GM21723 (cell line): ENCODE results near the gene NUP98.
A peak's percentile ranks its signal among the peaks of the same experiment; 100 is the strongest.
"Not testable (repeated sequence)": the region's sequence is repeated elsewhere in the genome, so short reads cannot be mapped to it uniquely, and the experiment has no call there.

Source experiments
- ATAC-seq: cut with Tn5 transposase; IDR thresholded peaks from one replicate; pipeline ENCODE4 v1.9.1; 2021; ENCODE audit warnings: mild to moderate bottlenecking, moderate library complexity; ENCODE audit not compliant: unreplicated experiment

The NUP98 gene

DNA sequence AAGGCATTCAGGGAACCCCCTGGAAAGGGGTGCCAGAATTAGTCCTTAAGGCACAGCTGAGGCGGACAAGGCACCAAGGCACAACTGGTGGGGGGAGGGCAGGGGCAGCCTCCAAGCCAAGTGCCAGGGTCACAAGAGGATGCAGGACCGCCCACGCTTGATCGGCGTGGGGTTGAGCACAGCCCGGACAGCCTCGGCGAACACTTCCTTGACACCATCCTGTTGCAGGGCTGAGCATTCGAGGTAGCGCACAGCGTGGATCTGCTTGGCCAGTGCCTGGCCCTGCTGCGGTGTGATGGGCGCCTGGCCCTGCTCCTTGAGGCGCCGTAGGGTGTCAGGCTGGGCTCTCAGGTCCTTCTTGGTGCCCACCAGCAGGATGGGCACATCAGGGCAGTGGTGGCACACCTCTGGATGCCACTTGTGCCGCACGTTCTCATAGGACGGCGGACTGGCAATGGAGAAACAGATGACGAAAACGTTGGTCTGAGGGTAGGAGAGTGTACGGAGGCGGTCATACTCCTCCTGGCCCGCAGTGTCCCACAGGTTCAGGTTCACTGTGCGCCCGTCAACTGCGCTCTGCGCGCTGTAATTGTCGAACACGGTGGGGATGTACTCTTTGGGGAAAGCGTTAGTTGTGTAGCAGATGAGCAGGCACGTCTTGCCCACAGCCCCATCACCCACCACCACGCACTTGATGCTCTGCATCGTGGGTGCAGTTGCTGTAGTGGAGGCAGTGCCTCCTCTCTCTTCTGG lies 30.3 kb upstream of the NUP98 start:
- ATAC-seq = no peak

DNA sequence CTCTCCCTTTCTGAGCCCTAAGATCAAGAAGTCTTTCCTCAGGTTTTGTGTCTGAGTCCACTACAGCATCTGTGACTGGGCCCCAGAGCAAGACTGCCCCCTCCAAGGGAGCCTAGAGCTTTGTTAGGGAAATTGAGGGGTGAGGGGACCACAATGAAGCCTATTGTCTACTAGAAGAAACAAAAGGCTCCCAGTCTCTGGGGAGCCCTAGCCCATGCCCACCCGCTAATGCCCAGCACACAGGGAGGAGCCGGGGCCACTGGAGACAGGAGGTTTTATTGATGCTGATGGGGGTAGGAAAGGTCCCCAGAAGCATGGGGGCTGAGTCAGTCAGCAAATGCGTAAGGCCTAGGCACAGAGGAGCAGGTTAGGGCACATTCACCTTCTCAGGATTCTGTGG lies 29.4 kb upstream of the NUP98 start:
- no peak for ATAC-seq

DNA sequence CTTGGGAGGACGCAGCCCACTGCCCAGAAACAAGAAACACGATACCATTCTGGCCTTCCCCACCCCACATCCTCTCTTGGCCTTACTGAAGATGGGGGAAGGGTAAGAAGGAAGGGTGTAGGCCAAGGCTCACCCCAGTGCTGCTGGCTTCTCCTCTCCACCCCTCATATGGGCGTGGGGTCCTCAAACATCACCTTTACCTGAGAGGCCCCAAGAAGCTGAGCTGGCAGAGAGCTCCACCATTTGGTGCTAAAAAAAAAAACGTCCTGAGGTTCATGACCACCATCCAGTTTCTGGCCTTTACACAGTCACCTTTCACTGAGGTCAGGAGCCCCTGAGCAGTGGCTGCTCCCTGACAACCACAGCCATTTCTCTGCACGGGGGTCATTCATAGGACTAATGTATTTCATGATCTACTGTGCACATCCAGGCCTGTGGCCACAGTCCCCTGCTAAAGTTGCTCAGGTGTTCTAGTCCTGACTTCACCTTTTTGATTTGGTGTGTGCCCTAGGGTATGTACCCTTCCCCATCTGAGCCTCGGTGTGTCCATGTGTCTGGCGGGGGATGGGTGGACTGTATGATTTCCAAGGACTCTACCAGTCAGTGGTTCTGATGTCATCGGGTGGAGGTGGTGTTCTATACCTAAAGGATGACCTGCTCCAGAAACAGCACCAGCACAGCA lies 28.3 kb upstream of the NUP98 start:
- no peak for ATAC-seq

DNA sequence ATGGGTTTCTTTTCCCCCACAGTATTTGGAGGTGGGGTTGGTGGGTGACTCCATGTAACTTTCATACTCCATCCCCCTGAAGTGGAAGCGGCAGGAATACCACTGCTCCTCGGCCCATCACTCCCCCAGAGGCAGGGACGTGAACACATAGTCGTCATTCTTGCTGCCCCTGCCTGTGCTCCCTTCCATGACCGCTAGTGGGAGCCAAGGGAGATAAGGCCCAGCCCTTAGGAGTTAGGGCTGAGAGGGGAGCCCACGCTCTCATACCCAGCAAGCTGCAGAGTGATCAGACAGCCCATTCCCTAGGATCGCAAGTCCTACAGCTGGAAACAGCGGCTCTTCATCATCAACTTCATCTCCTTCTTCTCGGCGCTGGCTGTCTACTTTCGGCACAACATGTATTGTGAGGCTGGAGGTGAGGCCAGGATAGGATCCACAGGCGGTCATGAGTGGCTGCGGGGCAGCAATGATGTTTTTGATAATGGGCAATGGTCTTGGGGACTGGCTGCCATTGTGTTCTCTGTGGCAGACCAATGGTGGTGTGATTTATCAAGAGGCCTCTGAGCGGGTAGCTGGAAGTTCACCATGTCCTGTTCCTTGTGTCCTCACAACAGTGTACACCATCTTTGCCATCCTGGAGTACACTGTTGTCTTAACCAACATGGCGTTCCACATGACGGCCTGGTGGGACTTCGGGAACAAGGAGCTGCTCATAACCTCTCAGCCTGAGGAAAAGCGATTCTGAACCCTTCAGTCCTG lies 27.5 kb upstream of the NUP98 start:
- ATAC-seq = peak; percentile 80

DNA sequence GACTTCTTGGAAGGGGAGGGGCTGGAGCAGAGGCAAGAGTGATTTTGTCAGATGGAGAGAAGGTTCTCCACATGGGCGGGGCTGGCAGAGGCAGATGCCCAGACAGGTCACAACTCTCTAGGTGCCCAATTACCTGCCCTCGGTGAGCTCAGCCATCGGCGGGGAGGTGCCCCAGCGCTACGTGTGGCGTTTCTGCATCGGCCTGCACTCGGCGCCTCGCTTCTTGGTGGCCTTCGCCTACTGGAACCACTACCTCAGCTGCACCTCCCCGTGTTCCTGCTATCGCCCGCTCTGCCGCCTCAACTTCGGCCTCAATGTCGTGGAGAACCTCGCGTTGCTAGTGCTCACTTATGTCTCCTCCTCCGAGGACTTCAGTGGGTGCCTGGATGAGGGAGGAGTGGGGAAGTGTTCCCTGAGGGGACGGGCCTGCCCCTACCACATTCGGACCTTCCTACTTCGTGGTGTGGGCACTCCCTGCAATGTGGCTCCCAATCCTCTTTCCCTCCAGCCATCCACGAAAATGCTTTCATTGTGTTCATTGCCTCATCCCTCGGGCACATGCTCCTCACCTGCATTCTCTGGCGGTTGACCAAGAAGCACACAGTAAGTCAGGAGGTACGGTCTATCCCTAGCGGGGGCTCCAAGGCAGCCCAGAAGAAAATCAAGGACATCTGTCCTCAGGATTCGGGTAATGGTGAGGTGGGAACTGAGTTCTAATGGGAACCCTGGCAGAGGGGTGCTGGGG lies 26.6 kb upstream of the NUP98 start:
- ATAC-seq = no peak

DNA sequence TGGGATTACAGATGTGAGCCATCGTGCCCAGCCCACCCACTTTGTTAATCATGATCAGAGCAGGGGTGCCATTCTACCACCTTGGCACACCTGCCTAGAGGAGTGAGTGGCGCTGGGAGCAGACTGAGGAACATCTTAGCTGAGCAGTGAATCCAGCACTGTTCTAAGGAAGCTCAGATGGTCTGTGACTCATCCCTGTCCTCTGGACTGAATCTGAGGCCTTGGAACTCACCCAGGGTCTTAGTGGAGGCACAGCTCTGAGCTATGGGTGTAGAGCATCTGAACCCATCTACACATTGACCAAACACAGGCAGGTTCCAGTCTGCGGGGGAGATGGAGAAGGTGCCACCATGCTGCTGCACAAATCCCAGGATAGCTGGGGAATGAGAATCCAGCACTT lies 25.9 kb upstream of the NUP98 start:
- ATAC-seq = no peak

DNA sequence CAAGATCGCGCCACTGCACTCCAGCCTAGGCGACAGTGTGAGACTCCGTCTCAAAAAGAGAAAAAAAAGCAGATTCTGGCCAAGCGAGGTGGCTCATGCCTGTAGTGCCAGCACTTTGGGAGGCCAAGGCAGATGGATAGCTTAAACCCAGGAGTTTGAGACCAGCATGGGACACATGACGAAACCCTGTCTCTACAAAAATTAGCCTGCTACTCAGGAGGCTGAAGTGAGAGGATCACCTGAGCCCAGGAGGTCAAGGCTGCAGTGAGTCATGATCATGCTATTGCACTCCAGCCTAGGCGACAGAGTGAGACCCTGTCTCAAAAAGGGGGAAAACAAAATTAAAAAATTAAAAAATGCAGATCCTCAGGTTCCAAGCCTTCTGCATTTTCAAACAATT lies 25.0 kb upstream of the NUP98 start:
- no peak for ATAC-seq

DNA sequence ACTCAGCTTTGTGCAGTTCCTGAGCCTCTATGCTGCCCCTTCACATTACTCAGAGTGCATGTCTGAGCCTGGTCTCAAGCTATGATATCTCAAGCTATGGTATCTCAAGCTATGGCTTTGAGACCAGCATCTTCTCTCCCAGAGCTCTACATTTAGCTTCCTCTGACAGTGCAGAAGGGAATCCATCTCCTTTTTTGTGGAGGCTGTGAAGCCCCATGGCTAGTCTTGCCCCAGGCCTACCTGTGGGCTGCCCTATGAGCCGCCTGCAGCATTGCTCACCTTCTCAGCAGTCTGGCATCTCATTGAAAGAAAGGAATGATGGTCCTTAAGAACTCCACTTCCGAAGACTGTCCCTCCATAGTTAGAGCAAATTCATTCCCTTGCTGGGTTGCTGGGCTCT lies 23.6 kb upstream of the NUP98 start:
- no peak for ATAC-seq

DNA sequence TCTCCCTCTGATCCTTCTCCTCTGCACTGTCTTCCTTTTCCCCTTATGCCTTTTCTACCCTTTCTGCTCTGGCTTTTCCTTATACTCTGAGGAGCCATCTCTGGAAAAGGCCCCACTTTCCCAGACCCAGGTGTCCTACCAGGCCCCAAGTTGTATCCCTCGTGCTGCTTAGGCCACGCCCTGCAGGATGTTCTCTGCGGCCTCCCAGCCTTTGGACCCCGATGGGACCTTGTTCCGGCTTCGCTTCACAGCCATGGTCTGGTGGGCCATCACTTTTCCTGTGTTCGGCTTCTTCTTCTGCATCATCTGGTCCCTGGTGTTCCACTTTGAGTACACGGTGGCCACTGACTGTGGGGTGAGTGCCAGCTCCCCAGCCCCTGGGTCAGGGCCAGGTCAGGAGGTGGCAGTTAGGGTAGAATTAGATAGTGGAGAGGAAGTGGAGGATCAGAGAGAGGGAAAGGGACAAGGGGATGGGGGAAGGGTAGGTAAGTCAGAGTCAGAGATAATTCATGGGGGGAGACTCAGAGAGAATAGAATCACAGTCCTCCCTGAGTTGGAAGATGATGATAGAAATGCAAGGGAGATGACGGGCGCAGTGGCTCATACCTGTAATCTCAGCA lies 19.9 kb upstream of the NUP98 start:
- ATAC-seq = no peak

DNA sequence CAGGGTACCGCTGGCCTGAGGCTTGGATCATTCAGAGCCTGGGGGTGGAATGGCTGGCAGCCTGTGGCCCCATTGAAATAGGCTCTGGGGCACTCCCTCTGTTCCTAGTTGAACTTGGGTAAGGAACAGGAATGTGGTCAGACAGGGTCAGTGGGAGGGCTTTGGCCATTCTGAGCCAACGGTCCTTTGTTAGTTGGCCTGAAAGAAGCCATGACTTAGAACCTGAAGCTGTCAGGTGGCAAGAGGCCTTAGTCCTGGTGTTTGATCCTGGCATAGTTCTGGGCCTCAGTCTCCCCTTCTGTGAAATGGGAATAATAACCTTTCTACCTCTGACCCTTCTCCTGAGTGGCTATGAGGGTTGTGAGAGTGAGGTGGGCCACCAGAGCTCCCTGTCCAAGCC lies 19.3 kb upstream of the NUP98 start:
- no peak for ATAC-seq

DNA sequence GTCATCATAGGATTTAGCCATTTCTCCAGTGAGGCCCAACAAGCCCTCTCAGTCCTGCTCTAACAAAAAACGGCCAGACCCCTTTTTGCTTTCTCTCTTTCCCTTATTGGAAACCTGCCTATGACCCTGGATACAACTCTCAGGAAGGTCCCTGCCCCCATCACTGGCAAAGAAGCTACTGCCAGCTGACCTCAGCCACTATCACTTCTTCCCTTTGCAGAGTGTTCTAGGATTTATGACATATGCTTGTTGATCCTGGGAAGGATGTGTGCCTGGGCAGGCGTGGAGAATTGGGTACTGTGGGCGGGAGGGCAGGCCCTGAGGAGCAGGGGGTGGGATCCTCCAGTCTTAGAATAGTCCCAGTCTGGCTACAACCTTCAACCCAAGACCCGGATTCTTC lies 18.5 kb upstream of the NUP98 start:
- no peak for ATAC-seq

DNA sequence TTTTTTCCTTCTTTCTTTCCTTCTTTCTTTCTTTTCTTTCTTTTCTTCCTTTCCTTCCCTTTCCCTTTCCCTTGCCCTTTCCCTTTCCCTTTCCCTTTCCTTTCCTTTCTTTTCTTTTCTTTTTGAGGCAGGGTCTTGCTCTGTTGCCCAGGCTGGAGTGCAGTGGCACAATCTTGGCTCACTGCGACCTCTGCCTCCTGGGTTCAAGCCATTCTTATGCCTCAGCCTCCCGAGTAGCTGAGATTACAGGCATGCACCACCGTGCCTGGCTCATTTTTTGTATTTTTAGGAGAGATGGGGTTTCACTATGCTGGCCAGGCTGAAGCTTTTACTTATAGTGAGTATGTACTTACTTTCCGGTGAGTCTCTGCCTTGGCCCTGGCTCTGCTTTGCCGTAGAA lies 17.5 kb upstream of the NUP98 start:
- not testable (repeated sequence) for ATAC-seq

DNA sequence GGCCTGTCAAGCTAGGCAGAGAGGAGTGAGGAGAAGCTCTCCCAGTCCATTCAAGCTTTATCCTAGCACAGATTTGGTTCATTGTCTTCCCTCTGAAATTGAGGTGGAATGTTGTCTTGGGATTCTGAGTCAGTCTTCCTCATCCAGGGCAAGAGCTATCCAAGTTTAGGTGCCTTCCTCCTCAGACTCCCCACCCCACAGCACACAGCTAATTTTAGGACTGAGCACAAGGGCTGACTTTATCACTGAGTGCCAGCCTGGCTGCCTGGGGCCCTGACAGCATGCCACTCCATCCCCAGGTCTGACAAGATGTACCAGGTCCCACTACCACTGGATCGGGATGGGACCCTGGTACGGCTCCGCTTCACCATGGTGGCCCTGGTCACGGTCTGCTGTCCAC lies 13.6 kb upstream of the NUP98 start:
- ATAC-seq = no peak

DNA sequence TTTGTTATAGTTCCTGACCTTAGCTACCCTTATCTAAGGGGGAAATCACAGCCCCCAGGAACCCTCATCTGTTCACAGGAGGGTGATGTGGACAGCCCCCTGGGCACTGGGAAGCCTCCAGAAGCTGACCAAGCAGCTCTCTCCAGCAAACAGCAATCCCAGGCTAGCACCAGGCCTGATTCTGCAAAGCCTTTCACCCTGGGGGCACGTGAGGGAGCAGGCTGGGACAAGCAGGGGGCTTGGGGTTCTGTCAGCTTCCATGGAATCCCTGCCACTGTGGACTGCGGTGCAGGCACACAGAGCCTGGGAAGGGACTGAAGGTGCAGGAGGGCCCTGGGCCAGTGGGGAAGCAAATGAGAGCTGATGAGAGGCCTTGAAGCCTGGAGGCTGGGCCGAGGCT lies 13.1 kb upstream of the NUP98 start:
- ATAC-seq = no peak

DNA sequence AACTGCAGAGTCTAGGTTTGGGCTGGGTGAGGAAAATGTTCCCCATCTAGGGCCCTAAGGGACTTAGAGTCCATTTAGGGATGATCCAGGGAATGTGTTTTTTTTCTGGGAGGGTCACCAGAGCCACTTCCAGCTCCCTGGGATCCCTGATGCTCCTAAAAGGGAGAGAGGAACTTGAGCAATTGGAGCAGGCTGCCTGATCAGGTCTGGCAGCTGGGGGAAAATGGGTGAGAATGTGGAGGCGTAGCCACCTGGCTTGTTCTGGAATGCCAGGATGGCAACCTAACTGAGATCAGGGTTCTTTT lies 12.2 kb upstream of the NUP98 start:
- ATAC-seq = no peak

DNA sequence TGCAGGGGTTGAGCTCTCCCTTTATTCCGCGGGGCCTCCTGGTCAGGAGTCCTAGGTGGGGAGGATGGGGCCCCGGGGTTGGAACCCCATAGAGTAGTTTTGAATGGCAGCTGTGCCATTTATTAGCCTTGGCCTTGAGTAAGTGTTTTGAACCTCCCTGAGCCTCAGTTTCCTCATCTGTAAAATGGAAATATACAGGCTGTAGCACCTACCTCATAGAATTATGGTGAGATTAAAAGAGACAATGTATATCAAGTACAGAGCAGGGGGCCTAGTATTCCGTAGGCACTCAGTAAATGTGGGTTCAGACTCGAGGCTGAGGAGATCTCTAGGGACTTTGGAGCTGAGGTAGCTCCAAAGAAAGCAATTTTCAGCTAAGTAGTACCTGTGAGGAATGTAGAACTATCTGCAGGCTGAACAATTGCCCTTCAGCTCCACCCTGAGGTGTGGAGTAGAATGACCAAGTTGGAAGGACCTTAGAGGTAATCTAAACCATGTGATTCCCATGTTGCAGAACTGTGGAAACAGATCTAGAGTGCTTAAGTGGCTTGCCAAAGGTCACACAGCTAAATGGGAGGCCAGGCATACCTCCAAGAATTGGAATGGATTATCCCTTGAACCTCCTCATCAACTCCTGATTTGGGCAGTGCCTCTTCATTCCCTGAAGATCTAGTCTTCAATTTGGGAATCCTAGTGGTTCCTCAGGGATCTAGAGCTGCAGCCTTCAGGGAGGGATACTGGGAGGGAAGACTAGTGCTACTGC lies 11.7 kb upstream of the NUP98 start:
- ATAC-seq = peak; percentile 69

DNA sequence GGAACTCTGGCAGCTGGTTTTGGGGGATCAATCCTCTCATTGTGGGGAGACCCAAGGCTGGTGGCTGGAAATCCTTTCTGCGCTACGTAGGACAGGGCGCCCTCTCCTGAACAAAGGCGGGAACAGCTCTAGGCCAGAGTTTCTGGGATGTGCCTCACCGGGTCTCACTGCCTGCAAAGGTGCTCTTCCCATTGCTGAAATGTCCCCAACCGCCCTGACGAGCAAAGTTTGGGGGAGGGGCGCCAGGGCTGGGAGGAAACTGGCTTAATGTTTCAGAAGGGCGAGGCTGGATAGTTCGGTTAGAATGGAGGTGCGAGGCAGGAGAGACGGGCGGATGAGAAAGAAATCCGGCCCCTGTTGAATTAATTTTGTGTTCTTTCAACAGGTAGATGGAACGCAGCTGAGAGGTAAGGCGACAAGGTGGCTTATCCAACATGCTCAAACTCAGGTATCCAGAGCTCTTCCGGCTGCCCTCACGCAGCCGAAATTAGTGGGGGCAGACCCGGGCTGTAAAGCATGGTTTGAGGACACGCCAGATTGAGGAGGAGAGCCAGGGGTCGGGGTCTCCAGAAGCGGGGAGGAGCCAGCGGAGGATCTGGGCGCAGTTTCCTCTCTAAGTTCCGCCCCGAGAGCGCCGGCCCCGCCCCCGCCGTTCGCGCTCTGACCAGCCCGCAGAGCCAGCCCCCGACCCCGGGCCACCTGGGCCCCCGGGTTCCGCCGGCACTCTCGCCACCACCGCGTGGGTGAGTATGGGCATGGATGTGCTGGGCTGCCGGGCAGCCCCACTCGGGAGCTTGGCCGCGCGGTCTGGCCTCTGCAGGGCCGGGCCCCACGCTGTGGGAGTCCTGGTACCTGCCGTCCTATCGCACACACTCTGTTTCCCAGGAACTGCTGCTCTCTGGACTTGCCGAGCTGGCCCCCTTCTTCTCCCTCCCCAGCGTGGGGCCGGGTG lies 10.8 kb upstream of the NUP98 start, which contains the start of gene PGAP2:
TSS of gene PGAP2 (plus strand) at position 652 of the 952 bp plus-strand sequence. CDS start 2,700 bp downstream, outside the sequence.
- peak; percentile 80 for ATAC-seq

DNA sequence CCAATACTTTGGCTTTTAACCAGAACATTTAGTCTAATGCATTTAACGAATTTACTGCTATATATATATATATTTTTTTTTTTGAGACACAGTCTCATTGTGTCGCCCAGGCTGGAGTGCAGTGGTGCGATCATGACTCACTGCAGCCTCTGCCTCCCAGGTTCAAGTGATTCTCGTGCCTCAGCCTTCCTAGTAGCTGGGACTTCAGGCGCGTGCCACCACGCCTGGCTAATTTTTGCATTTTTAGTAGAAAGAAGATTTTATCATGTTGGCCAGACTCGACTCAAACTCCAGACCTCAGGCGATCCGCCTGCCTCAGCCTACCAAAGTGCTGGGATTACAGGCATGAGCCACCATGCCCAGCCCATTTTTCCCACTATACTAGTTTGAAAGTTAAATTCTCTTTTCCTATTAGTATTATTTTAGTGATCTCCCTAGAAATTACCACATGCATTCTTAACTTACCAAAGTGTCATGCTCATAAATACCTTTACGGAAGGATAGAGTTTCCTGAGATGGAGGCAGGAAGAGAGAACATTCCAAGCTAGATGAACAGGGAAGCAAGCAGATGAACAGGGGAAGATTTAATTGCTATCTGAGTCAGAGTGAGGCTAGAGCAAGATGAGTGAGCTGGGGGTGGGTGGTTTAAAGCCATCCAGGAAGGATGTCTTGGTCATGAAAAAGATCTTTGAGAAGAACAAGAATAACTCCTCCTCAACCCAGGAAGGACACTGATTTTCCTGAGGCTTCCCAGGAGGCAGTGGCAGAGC lies 6.6 kb upstream of the NUP98 start:
- no peak for ATAC-seq
